Measurements from ENCODE around the gene PUS7L. TPM values are rescaled to one million over a fixed set of nuclear protein-coding genes. Genes with fewer than 3 reads are reported as not detected.

The PUS7L gene, protein sequence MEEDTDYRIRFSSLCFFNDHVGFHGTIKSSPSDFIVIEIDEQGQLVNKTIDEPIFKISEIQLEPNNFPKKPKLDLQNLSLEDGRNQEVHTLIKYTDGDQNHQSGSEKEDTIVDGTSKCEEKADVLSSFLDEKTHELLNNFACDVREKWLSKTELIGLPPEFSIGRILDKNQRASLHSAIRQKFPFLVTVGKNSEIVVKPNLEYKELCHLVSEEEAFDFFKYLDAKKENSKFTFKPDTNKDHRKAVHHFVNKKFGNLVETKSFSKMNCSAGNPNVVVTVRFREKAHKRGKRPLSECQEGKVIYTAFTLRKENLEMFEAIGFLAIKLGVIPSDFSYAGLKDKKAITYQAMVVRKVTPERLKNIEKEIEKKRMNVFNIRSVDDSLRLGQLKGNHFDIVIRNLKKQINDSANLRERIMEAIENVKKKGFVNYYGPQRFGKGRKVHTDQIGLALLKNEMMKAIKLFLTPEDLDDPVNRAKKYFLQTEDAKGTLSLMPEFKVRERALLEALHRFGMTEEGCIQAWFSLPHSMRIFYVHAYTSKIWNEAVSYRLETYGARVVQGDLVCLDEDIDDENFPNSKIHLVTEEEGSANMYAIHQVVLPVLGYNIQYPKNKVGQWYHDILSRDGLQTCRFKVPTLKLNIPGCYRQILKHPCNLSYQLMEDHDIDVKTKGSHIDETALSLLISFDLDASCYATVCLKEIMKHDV
- 10 to 100 TPM; 22.2 to 32.7 TPM for total RNA-seq

DNA sequence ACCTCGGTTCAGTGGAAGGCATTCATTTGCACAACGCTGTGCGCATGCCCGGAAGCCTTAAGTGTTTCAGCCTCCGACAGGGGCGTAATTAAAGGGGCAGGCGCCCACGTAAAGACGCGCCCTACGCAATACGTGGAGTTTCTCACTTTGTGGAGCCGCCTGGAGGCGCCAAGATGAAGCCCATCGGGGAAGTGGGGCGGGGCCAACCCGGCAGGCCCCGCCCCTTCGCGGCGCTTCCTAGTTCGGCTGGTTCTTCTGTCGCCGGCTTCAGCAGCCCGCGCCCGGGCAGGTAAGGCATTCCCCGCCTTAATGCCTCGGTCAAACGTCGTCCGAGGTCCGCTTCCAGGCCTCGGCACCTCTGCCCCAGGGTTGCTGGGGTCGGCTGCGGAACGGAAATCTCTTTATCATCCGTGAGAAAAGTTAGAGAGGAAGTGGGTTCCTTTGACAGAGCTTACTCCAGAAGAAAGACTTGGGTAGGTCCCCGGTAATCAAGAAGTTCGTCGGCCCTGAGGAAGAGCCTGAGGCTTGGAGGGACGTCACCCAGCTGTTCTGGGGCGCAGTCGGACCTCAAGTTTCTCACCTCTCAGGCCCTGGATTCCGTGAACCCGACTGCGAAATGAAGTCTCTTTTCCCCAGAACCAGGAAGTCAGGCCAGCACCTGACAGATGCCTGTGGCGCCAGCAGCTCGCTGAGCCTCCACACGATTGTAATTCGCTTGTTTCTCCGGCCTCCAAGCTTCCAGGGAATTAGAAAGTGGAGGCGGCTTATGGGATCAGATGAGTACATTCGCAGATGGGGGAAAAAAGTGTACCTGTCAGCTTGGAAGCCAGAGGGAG is at the start of gene PUS7L, which contains the start of gene IRAK4:
PUS7L (minus strand) TSS at position 63 of the 836 bp plus-strand sequence. CDS start 3,545 bp downstream, outside the sequence.
IRAK4 (plus strand) TSS at position 224 of the 836 bp plus-strand sequence. CDS start 9,161 bp downstream, outside the sequence.
- H3K27ac Mint-ChIP-seq: peak within 1 kb of the TSS; percentile 81 to 92
- DNase-seq (ENCODE audit: low spot score) (peak; percentile 96), ATAC-seq (peak; percentile 98)
- H3K4me3 Mint-ChIP-seq: peak within 1 kb of the TSS; percentile 90
- H3K27me3 Mint-ChIP-seq: no peaks in the 10 kb centered on the region
- peaks cover 40 to 58% of the 10 kb centered on the region in 2 donors for H3K4me1 Mint-ChIP-seq (ENCODE audit: low read depth in 2 of 2)
- H3K9me3 Mint-ChIP-seq: no peaks in the 10 kb centered on the region
- H3K36me3 Mint-ChIP-seq: peaks cover 29% of the 10 kb centered on the region

DNA sequence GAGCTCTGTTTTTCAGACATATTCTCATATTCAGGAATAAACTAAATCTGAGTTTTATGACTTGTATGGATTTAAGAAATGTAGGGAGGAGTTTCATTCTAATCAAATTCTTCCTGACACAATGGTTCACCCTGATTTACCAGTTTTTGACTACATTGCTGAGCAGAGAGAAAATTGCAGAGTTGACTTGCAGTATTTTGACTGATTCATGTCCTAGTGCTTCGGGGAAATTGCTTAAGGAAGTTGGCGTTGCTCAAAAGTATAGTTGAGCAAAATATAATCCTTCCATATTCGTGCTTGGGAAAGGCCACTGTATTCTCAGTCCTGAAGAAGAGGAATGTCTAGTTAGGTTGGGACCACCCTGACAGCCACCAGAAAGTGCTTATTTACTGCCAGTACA is 48.8 kb upstream of the PUS7L start:
- no peak for ATAC-seq

DNA sequence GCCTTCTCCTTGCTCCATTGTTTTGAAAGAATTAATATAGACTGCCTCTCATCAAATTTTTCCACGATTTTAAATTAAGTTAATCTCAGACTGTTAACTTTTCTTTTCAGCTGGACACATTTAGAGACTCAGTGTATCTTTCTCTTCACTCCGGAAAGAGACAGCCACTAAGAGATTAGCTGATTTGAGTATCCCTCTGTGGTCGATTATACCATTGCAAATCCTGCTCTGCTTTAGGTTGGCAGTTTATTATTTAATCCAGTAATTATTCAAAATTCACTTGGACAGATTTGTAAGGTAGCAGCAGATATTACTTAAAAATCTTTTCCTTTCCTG is 48.1 kb upstream of the PUS7L start:
- Mint-ChIP-seq H3K27ac (peak overlapping the region; percentile 92 to 95), H3K27me3 (peaks cover 0 to 8% of the 10 kb centered on the region in 2 donors), H3K9me3 (no peaks in the 10 kb centered on the region), H3K36me3 (peaks cover 5% of the 10 kb centered on the region), H3K4me3 (peak overlapping the region; percentile 87), H3K4me1 (ENCODE audit: low read depth in 2 of 2) (peaks cover 12 to 24% of the 10 kb centered on the region in 2 donors)
- ATAC-seq: no peak
- no peak for DNase-seq (ENCODE audit: low spot score)

More for the DNA sequence above, 48.8 kb upstream of the PUS7L start:
- H3K4me3 Mint-ChIP-seq: peak overlapping the region; percentile 87
- peak overlapping the region; percentile 92 to 95 for H3K27ac Mint-ChIP-seq
- H3K4me1 Mint-ChIP-seq (ENCODE audit: low read depth in 2 of 2): peaks cover 12 to 24% of the 10 kb centered on the region in 2 donors
- no peaks in the 10 kb centered on the region for H3K9me3 Mint-ChIP-seq
- DNase-seq (ENCODE audit: low spot score): no peak
- H3K36me3 Mint-ChIP-seq: peaks cover 5% of the 10 kb centered on the region
- H3K27me3 Mint-ChIP-seq: peaks cover 0 to 8% of the 10 kb centered on the region in 2 donors

DNA sequence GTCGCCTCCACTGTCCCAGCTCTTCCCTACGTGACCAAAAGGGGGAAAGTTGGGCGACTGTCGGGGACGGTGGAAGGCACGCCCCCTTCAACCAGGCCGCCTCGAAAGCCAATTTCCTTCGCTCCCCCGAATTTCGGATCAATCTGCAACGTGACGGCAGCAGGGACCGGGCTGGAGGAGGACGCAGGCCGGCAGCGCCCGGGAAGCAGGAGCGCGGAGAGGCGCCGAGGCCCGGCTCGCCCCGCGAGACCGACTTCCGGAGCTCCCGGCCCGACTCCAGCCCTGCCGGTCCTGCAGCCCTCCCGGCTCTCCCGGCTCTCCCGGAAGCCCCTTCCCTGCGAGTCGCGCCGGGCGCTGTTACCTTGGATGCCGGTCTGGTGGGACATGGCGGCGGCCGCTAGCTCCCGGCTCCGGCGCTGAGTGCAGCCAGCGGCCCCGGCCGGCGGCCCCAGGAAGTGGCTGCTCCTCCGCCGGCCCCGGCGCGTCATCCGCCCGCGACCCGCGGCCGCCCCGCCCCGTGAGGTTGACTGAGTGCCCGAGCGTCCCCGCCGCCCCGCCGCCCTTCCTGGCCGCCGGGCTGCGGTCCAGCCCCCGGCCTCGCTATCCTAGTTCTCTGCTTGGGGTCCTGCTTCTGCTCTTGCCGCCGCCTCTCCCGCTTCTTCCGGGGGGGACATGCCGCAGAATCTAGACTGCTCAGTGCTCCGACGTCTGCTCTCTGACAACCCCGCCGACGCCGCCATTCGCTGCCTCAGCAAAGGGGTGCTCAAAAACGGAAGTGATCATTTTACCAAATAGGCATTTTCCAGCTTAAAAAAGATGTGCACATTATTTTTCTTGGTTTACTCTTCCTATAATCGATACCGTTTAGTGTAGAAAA is 47.5 kb upstream of the PUS7L start, which contains the start of gene TWF1:
TWF1 (minus strand) TSS at position 458 of the 877 bp plus-strand sequence; CDS start at position 386, 72 bp downstream.
- H3K4me3 Mint-ChIP-seq: peak within 1 kb of the TSS; percentile 87
- peaks cover 12 to 24% of the 10 kb centered on the region in 2 donors for H3K4me1 Mint-ChIP-seq (ENCODE audit: low read depth in 2 of 2)
- no peaks in the 10 kb centered on the region for H3K9me3 Mint-ChIP-seq
- ATAC-seq (peak; percentile 99), DNase-seq (ENCODE audit: low spot score) (peak; percentile 91)
- H3K27me3 Mint-ChIP-seq: peaks cover 0 to 4% of the 10 kb centered on the region in 2 donors
- H3K27ac Mint-ChIP-seq: peak within 1 kb of the TSS; percentile 92 to 95
- peaks cover 5% of the 10 kb centered on the region for H3K36me3 Mint-ChIP-seq

DNA sequence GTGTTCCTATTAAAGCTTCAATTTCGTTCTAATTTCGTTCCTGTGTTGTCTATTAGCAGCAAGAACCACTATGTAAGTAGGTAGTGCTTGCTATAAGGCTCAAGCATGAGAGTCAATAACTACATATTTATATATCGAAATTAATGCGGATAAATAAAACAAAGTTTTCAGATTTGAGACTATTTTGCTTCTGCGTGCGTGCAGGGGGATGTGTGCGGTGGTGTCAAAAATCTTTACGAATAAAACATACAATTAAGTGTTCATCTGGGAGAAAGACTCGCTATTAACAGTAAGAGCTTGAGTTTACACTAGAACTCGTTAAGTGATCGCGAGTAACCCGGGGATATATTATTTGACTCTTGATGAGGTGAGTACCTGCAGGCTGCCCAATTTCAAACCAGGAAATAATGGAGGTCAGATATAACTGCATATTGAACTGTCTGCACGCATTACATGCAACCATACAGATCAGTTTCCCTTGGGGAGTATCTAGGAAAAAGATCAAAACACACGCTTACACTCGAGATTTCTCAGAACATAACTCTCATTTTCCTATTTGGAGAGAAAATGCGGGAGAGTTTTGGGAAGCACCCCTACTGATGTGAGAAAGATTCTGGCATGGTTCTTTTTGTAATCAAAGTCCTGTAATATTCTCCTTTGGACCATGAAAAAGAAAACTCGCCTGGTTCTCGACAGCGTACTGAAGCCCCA is 46.7 kb upstream of the PUS7L start:
- Mint-ChIP-seq H3K36me3 (peaks cover 7% of the 10 kb centered on the region), H3K4me1 (ENCODE audit: low read depth in 2 of 2) (peaks cover 12 to 24% of the 10 kb centered on the region in 2 donors), H3K27ac (peak overlapping the region; percentile 92 to 95), H3K27me3 (peaks cover 0 to 3% of the 10 kb centered on the region in 2 donors), H3K4me3 (peak overlapping the region; percentile 87), H3K9me3 (no peaks in the 10 kb centered on the region)
- no peak for ATAC-seq
- no peak for DNase-seq (ENCODE audit: low spot score)

DNA sequence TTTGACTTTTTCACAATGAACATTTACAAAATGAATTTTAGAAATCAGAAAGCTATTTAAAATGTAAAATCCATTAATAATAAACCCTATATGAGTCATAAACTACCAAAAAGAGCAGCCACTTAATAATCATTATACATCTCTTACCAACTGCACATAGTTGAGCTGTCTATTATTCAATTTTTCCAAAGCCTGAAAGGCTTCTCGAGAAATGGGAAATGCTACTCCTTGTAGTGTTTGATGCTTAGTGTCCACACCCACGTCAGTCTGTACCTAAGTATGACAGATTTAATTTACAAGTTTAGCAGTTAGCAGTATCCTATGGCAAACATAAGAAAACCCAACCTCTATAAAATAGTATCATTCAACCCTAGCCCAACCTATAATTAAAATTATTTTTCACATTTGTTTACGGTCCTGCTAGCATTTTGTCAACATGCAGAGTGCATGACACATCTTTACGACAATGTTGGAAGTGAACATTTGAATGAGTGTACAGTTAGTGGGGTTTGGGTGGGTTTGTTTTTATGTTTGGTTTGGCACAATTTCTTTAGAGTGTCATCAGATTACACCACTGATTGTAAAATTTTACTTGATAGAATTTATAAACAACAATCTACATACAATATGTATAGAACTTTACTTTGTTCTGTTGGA is 39.1 kb upstream of the PUS7L start:
- Mint-ChIP-seq H3K4me3 (no peak overlapping the region), H3K4me1 (ENCODE audit: low read depth in 2 of 2) (peaks cover 0 to 2% of the 10 kb centered on the region in 2 donors), H3K27me3 (no peaks in the 10 kb centered on the region), H3K9me3 (no peaks in the 10 kb centered on the region), H3K36me3 (peaks cover 21% of the 10 kb centered on the region), H3K27ac (no peak overlapping the region)
- DNase-seq (ENCODE audit: low spot score) (no peak), ATAC-seq (no peak)

DNA sequence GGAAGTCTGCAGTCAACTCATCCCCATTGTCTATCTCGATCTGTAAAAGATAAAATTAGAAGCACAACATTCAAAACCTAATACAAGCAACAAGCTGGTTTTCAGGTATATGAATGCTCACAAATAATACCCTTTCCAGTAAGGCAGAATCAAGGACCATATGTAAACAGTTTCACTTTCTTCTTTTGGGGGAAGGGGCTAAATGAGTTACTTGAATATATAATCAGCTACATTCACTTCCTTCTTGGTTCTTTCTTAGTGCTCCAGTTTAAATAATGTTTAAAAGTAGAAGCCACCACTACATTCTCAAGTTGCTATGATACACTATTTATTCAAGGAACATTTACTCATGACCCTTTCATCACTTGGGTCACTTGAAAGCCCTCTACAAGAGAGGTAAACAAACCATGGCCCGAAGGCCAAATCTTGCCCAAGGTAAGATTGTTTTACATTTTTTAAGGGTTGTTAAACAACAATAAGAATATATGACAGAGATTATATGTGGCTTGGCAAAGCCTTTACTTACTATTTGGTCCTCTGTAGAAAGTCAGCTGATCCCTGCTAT is 37.2 kb upstream of the PUS7L start:
- H3K27ac Mint-ChIP-seq: no peak overlapping the region
- DNase-seq (ENCODE audit: low spot score) (no peak), ATAC-seq (no peak)
- H3K4me1 Mint-ChIP-seq (ENCODE audit: low read depth in 2 of 2): peaks cover 0 to 6% of the 10 kb centered on the region in 2 donors
- no peak overlapping the region for H3K4me3 Mint-ChIP-seq
- H3K27me3 Mint-ChIP-seq: no peaks in the 10 kb centered on the region
- no peaks in the 10 kb centered on the region for H3K9me3 Mint-ChIP-seq
- peaks cover 28% of the 10 kb centered on the region for H3K36me3 Mint-ChIP-seq

DNA sequence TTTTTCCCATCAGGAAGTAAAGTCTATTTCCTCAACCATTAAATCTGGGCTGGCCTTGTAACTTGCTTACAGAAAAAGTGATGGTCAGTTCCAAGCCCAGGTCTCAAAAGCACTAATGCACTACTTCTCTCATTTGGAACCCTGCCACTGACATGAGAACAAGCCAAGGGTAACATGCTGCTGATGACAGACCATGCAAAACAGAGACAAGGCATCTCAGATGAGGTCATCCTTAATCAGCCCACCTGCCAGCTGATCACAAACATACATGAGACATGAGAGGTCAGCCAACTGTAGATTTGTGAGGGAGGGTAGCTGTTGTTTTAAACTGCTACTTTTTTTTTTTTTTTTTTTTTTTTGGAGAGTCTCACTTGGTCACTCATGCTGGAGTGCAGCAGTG is 31.4 kb upstream of the PUS7L start:
- Mint-ChIP-seq H3K27me3 (no peaks in the 10 kb centered on the region), H3K4me1 (ENCODE audit: low read depth in 2 of 2) (peaks cover 0 to 4% of the 10 kb centered on the region in 2 donors), H3K9me3 (no peaks in the 10 kb centered on the region), H3K4me3 (no peak overlapping the region), H3K36me3 (peaks cover 6% of the 10 kb centered on the region), H3K27ac (no peak overlapping the region)
- no peak for ATAC-seq
- no peak for DNase-seq (ENCODE audit: low spot score)

DNA sequence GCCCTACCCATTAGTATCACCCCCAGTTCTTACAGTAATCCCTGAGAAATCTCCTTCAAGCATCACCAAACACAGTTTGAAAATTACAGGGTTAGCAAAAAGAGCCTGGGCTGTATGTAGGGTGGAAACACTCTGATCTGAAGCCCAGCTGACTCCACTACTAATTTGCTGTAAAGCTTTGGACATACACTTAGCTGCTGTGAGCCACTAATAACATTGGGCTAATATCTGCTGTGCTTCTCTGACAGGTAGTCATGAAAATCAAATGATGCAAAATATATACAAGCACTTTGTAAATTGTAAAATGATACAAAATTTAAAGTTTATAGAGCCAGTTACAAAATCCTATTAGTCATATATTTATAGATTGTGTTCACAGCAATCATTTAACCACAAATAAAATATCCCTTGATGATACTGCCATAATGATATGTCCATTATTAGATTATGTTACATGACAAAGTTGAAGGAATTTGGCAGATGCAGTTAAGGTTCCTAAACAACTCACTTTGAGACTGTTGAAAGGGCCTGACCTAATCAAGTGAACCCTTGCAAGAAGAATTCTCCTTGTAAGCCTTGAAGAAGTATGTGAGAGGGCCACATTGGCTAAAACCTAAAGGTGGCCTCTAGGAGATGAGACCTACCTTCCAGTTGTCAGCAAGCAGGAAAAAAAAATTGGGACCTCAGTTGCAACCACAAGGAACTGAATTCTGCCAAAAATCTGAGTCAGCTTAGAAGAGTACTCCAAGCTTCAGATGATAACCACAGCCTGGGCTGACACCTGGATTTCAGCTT is 28.5 kb upstream of the PUS7L start:
- Mint-ChIP-seq H3K27ac (no peak overlapping the region), H3K27me3 (no peaks in the 10 kb centered on the region), H3K4me3 (no peak overlapping the region), H3K4me1 (ENCODE audit: low read depth in 2 of 2) (peaks cover 0 to 4% of the 10 kb centered on the region in 2 donors), H3K9me3 (no peaks in the 10 kb centered on the region), H3K36me3 (peaks cover 10% of the 10 kb centered on the region)
- ATAC-seq: no peak
- DNase-seq (ENCODE audit: low spot score): no peak

DNA sequence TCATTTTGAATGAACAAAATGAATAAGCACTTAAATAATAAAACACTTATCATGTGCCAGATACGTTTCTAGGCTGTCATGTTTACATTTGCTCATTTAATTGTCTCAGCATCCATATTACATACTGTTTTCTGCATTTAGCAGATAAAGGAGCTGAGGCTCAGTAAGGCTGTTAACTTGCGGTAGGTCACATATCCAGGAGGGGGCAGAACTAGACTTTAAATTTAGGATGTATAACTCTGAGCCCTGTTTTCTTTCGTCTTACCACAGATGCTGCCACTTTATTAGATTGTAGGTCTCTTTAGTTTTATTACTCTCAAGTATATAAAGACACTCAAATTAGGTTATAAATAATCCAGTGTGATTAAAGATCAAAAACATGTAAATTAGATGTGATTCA is 17.9 kb upstream of the PUS7L start:
- ATAC-seq (no peak), DNase-seq (ENCODE audit: low spot score) (no peak)
- Mint-ChIP-seq H3K36me3 (peaks cover 11% of the 10 kb centered on the region), H3K4me1 (ENCODE audit: low read depth in 2 of 2) (peaks cover 0 to 4% of the 10 kb centered on the region in 2 donors), H3K4me3 (no peak overlapping the region), H3K27me3 (no peaks in the 10 kb centered on the region), H3K27ac (no peak overlapping the region), H3K9me3 (no peaks in the 10 kb centered on the region)

DNA sequence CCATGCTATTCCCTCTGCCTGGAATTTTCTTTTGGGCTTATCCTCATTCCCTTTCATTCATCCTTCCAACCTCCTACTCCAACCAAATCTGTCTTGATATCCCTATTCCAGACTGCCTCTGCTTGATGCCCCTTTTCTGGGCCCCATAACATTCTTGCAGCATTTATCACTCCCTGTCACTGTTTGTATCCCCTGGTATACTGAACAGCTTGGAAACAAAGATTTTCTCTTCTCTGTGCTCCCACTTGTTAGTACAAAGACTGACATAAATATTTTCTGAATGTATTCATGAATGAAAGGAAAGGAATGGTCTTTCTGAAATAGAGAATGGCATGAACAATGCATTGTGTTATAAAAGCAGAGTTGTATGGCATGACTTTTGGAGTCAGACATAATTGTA is 7.7 kb upstream of the PUS7L start:
- H3K4me1 Mint-ChIP-seq (ENCODE audit: low read depth in 2 of 2): peaks cover 15 to 23% of the 10 kb centered on the region in 2 donors
- no peak overlapping the region for H3K4me3 Mint-ChIP-seq
- H3K36me3 Mint-ChIP-seq: peaks cover 25% of the 10 kb centered on the region
- H3K27ac Mint-ChIP-seq: no peak overlapping the region
- no peaks in the 10 kb centered on the region for H3K9me3 Mint-ChIP-seq
- DNase-seq (ENCODE audit: low spot score) (no peak), ATAC-seq (no peak)
- H3K27me3 Mint-ChIP-seq: no peaks in the 10 kb centered on the region
